Measurements from ENCODE around the gene RPL9. TPM values are rescaled to one million over a fixed set of nuclear protein-coding genes. Genes with fewer than 3 reads are reported as not detected.

The RPL9 gene
- total RNA-seq, 1 donor from 2014 or later: 763 TPM

GRCh38 chr4:39497909-39498726 is 39.4 kb upstream of the RPL9 start:
- H3K4me1 ChIP-seq: no peaks in the 10 kb centered on the region
- TF ChIP-seq, protein P1, sequence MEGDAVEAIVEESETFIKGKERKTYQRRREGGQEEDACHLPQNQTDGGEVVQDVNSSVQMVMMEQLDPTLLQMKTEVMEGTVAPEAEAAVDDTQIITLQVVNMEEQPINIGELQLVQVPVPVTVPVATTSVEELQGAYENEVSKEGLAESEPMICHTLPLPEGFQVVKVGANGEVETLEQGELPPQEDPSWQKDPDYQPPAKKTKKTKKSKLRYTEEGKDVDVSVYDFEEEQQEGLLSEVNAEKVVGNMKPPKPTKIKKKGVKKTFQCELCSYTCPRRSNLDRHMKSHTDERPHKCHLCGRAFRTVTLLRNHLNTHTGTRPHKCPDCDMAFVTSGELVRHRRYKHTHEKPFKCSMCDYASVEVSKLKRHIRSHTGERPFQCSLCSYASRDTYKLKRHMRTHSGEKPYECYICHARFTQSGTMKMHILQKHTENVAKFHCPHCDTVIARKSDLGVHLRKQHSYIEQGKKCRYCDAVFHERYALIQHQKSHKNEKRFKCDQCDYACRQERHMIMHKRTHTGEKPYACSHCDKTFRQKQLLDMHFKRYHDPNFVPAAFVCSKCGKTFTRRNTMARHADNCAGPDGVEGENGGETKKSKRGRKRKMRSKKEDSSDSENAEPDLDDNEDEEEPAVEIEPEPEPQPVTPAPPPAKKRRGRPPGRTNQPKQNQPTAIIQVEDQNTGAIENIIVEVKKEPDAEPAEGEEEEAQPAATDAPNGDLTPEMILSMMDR (IDR thresholded peaks at IDR 0.05; ENCODE audit: borderline replicate concordance): no peak
- no peak overlapping the region for H3K4me3 ChIP-seq
- no peak for DNase-seq
- intact Hi-C loops (cut with micrococcal nuclease): no loop called here
- no peak overlapping the region for H3K27ac ChIP-seq (replicated peaks)
- H3K27me3 ChIP-seq (ENCODE audit: low read depth): no peaks in the 10 kb centered on the region
- H3K9me3 ChIP-seq (replicated peaks): no peaks in the 10 kb centered on the region
- H3K36me3 ChIP-seq: peaks cover 45% of the 10 kb centered on the region

GRCh38 chr4:39495446-39496213 is 36.9 kb upstream of the RPL9 start:
- intact Hi-C loops (cut with micrococcal nuclease): no loop called here
- Histone ChIP-seq H3K27ac (replicated peaks) (no peak overlapping the region), H3K36me3 (peaks cover 27% of the 10 kb centered on the region), H3K9me3 (replicated peaks) (no peaks in the 10 kb centered on the region), H3K4me1 (no peaks in the 10 kb centered on the region), H3K4me3 (no peak overlapping the region), H3K27me3 (ENCODE audit: low read depth) (no peaks in the 10 kb centered on the region)
- DNase-seq: no peak
- TF ChIP-seq, protein P1 (IDR thresholded peaks at IDR 0.05; ENCODE audit: borderline replicate concordance): no peak

GRCh38 chr4:39494354-39494753 is 35.6 kb upstream of the RPL9 start:
- Histone ChIP-seq H3K36me3 (peaks cover 16% of the 10 kb centered on the region), H3K27me3 (ENCODE audit: low read depth) (no peaks in the 10 kb centered on the region), H3K4me1 (no peaks in the 10 kb centered on the region), H3K27ac (replicated peaks) (no peak overlapping the region), H3K4me3 (no peak overlapping the region), H3K9me3 (replicated peaks) (no peaks in the 10 kb centered on the region)
- TF ChIP-seq, protein P1 (IDR thresholded peaks at IDR 0.05; ENCODE audit: borderline replicate concordance): no peak
- intact Hi-C loops (cut with micrococcal nuclease): no loop called here
- no peak for DNase-seq

DNA sequence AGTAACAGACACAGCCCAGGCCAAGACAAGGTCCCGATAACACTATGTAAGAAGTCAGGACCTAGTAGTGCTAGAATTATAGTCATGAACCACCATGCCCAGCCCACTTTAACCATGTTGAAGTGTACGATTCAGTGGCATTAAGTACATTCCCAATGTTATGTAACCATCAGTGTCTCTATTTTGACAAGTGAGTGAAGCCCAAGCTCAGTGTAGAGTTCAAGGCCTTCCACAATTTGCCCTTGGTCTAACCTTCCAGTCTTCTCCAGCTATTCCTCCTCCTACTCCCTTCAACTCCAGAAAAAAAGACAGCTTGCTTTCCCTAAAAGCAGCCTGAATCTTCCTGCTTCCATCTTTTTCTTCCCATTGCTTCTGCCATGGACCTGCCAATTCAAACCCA is 31.6 kb upstream of the RPL9 start:
- DNase-seq: no peak

DNA sequence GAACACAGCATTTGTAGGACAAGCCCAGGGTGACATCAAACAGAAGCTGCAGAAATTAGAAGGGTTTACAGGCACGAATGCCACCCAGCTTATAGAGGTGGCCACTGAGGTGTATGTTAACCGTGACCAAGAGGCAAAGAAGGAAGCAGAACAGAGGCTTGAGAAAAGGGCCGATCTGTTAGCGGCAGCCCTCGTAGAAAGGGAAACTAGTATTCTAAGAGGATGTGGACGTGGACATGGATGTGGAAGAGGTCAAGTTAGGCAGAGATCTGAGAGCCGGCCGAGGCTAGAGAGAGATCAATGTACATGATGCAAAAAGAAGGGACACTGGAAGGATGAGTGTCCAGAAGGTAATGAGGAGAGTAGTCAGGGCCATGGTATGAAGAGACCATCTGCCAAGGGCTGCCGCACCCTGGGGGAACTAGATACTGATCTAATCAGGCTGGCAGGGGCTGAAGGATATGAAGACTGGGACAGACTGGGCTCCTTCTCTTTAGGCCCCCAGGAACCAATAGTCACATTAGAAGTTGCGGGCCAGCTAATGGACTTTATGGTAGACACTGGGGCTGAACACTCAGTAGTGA is 27.6 kb upstream of the RPL9 start:
- Histone ChIP-seq H3K4me3 (no peak overlapping the region), H3K27ac (replicated peaks) (no peak overlapping the region), H3K27me3 (ENCODE audit: low read depth) (no peaks in the 10 kb centered on the region), H3K9me3 (replicated peaks) (no peaks in the 10 kb centered on the region), H3K4me1 (no peaks in the 10 kb centered on the region), H3K36me3 (no peaks in the 10 kb centered on the region)
- intact Hi-C loops (cut with micrococcal nuclease): no loop called here
- TF ChIP-seq, protein P1 (IDR thresholded peaks at IDR 0.05; ENCODE audit: borderline replicate concordance): no peak
- no peak for DNase-seq

More for the DNA sequence above, 31.6 kb upstream of the RPL9 start:
- no peaks in the 10 kb centered on the region for H3K36me3 ChIP-seq
- no peak overlapping the region for H3K4me3 ChIP-seq
- no peak overlapping the region for H3K27ac ChIP-seq (replicated peaks)
- H3K9me3 ChIP-seq (replicated peaks): no peaks in the 10 kb centered on the region
- TF ChIP-seq, protein P1 (IDR thresholded peaks at IDR 0.05; ENCODE audit: borderline replicate concordance): no peak
- no peaks in the 10 kb centered on the region for H3K27me3 ChIP-seq (ENCODE audit: low read depth)
- intact Hi-C loops (cut with micrococcal nuclease): no loop called here
- no peaks in the 10 kb centered on the region for H3K4me1 ChIP-seq

Measured in left ventricle myocardium inferior (tissue), 1 donor.